Measurements from ENCODE around the gene ARIH1.

- TF ChIP-seq CTCF (IDR thresholded peaks at IDR 0.05) (no peak), POLR2A (IDR thresholded peaks at IDR 0.05) (no peak)
Observed at GRCh38 chr15:72496783-72497182, 22.7 kb downstream of the ARIH1 start.

Data from thyroid gland (tissue), 4 donors.